Suppressor macrophage treated with lipopolysaccharide for 1 hour (primary cell): ENCODE data around the gene STARD3.

ENCODE experiments used
- DNase-seq, 3 donors: peaks; one replicate each; pipeline ENCODE4 v3.0.0-alpha.2; 2020 to 2022

Gene STARD3

DNA sequence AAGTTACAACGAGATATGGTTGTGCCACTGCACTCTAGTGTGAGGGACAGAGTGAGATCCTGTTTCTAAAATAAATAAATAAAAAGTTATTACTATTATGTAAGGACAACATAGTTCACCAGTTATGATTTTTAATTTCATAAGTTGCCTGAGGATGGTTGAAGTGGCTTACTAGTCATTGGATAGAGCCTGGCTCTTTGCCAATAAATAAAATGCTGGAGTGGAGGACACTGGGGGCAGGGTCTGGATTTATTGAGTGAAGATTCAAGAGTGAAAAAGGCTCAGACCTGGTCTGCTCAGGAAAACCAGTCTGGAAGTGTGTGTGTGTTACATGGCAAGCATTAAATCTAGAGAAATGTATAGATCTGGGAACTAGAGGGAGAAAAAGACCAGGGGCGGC lies 2.1 kb downstream of the STARD3 start:
- no peak for DNase-seq

GRCh38 chr17:39639566-39640458 lies 2.9 kb downstream of the STARD3 start:
- no peak for DNase-seq

DNA sequence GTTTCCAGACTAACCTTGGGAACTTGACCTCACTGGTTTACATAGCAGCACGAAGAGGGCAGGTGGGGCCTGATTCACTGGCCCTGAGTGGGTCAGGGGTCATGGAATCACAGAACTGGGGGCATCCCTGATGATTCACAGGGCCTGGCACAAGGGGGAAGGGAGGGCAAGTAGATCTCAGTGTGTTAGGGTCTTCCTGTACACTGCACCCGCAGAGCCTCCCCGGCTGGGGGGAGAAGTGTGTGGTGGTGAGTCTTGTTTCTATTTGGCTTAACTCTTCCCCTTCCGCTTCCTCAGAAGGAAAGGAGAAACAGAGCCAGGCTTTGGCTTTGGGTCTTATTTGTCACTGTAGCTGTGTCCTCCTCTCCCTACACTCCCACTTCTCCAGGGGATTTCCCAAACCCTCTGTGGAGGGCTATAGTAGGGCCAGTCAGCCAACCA lies 3.7 kb downstream of the STARD3 start:
- peak; percentile 69 to 80 (median 76) for DNase-seq

- DNase-seq, result no peak
Observed at GRCh38 chr17:39641097-39641496, 4.2 kb downstream of the STARD3 start.

DNA sequence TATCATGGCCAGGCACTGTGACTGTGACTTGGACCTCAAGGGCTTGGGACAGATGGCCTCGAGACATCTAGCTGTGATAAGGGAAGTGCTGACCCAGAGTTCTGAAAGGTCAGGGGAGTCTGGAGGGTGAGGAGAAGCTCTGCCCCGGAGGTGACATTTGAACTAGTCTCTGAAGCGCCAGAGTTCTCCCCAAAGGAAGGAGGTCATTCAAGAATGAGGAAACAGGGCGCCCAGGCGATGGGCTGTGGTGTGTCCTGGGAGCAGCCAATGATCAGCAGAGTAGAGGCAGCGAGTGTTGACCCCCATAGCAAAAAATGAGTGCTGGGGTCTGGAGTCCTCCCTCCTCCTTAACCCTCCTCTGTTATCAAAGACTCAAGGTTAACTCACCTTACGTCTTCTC lies 4.9 kb downstream of the STARD3 start:
- peak; percentile 55 to 69 (median 65) for DNase-seq

- no peak for DNase-seq
Observed at GRCh38 chr17:39642291-39643074, 5.5 kb downstream of the STARD3 start.

DNA sequence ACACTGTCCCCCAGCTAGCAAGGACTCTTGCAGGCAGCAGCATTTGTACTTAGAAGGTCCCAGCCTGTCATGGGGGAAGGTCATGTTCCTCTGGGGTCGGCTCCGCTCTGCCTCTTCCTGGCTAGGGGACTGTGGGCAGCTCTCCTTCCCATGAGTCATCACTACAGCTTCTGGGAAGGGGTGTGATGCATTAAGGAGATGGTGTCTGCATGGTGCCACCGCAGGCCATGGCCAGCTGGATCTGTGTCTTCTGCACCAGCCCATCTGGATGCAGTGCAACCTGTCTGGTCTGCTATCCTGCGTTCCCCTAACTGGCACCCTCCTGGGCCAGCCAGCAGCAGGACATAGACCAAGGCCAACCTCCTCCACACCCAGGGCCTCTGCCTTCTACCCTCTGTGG lies 6.3 kb downstream of the STARD3 start:
- DNase-seq, result peak in 2 of 3 donors; percentile 51 to 54

GRCh38 chr17:39647256-39647655 lies 10.3 kb downstream of the STARD3 start:
- DNase-seq, result no peak

GRCh38 chr17:39648616-39649366 lies 11.8 kb downstream of the STARD3 start:
- peak; percentile 53 to 58 (median 54) for DNase-seq

GRCh38 chr17:39650121-39650579 lies 13.2 kb downstream of the STARD3 start:
- DNase-seq, result no peak

DNA sequence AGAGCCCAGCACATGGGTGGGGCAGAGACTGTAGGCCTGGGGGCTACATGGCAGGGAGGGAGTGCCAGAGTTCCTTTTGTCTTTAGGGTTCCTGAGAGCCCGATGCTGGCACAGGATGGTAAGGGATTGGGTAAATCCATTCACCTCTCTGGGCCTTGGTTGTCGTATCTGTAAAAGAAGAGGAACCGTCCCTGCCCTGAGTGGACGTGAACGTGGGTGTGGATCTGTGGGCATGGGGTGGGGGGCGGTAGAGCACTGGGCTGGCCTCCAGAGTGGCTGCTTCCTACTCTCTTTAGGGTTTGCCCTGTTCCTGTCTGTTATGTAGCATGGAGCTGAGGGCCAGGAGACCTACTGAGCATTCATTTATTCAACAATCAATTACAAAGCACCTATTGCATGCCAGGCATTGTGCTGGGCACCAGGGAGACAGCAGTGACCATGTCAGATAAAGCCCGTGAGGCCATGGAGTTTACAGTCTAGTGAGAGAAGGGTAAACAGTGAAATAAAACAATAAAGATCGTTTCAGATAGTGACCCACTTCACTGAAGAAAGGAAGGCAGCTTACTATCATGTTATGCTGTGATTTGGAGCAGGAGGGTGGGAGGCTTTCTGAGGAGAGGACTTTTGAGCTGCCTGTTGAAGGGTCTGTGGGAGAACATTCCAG lies 15.1 kb downstream of the STARD3 start:
- DNase-seq, result no peak

GRCh38 chr17:39652587-39653315 lies 15.8 kb downstream of the STARD3 start:
- DNase-seq, result no peak

- no peak for DNase-seq
Observed at GRCh38 chr17:39653316-39653661, 16.3 kb downstream of the STARD3 start.

- peak; percentile 81 to 92 (median 85) for DNase-seq
Observed at GRCh38 chr17:39653662-39654331, 16.9 kb downstream of the STARD3 start.

GRCh38 chr17:39655105-39655504 lies 18.2 kb downstream of the STARD3 start:
- DNase-seq, result no peak

DNA sequence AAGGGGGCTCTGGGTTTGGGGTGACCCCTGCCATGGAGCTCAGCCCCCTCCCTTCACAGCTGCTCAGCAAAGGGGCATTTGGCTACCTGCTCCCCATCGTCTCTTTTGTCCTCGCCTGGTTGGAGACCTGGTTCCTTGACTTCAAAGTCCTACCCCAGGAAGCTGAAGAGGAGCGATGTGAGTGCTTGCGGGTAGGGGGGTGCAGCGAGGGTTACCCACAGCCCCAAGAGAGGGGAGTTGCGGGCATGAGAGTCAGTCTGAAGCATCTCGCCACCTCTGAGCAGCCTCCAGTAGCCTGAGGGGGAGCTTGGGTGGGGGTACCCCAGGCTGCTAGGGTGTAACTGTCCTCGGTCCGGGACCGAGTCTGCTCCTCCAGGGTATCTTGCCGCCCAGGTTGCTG lies 21.4 kb downstream of the STARD3 start:
- DNase-seq, result no peak

DNA sequence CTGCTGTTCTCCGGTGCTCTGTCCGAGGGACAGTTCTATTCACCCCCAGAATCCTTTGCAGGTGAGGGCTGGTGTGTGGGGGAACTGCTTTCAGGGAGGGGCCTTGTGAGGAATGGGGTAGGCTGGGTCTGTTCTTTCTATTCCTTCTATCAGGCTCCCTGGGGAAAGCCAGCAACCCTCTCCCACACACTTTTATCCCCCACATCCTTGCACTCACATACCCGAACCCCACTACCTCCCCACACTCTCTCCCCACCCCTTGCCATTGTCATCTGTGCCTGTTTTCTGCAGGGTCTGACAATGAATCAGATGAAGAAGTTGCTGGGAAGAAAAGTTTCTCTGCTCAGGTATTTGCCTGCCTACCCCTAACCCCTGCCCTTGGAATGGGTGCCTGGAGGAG lies 21.8 kb downstream of the STARD3 start:
- no peak for DNase-seq

DNA sequence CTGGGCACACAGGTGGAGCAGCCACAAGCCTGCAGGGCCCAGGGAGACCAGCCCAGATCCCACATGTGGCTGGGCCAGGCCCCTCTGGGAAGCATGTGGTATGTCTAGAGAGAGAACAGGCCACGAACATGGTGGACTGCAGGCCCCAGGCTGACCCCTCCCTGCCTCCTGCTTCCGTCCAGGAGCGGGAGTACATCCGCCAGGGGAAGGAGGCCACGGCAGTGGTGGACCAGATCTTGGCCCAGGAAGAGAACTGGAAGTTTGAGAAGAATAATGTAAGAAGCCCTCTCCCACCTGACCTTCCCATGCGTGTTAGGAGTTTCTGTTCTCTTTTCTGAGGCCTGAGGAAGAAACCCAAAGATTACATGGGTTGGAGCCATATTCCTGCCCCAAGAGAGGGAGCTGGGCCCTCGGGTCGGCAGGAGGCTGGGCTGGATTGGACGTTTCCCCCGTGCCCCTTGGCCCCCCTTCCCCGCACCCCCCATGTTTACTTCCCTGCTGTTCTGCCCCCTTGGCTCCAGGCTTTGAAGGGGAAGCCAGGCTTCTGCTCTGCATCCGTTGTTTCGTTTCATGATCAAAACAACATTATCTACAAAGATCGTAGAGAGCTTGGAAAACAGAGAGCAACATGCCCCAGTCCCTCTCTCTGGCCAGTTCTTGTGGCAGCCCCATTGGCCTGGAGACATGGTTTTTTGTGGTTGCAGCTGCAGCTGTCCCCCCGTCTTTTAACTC lies 22.5 kb downstream of the STARD3 start:
- DNase-seq, result peak; percentile 48 to 53 (median 49)

DNA sequence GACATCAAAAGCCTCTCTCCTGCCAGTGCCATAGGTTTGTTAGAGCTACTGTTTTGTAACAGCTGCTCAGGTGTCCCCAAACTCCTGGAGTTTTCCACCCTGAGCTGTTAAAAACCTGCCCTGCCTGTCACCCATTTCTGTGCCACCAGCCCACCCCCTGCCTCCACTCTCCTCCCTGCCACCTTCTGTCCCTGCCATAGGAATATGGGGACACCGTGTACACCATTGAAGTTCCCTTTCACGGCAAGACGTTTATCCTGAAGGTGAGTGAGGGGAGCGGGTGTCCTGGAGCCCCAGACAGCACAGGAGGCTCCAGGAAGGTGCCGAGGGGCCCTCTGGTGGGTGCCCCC lies 23.0 kb downstream of the STARD3 start:
- DNase-seq, result no peak
